ENCODE measurements around the gene CACNB4. TPM values are rescaled to one million over a fixed set of nuclear protein-coding genes. Genes with fewer than 3 reads are reported as not detected.
"Not testable (repeated sequence)": the region's sequence is repeated elsewhere in the genome, so short reads cannot be mapped to it uniquely, and the experiment has no call there.

Gene CACNB4
- total RNA-seq, 1 experiment from 2014 or later = 0.17 TPM

DNA sequence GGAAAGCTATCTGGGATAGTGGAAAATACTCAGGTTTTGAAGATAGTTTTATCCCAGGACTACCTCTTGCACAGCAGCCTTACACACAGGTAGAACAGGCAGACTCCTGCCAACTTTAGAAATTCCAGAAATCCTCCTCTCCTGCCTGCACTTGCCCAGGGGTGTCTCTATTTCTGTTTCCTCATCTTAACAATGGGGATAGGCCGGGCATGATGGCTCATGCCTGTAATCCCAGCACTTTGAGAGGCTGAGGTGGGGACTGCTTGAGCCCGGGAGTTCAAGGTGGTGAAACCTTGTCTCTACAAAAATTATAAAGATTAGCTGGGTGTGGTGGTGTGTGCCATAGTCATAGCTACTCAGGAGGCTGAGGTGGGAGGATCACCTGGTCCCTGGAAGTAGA lies 153.7 kb downstream of the CACNB4 start:
- DNase-seq (ENCODE audit: low read depth) = no peak

DNA sequence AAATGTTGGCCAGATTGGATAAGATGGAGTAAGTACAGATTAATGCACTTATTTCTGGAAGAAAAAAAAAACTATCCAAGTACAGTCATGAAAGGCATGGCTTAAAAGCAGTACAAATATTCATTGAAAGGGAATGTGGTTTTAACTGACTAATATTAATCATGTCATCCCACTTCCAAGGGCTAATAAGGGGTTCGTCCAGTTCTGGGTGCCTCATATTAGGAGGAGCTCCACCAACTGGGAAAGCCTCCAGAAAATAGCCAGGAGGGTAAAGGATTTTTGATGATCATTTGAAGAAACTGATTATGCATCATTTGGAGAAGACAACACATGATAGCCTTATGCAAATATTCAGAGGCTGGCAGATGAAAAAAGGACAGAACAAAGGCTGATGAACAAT lies 155.4 kb downstream of the CACNB4 start:
- no peak for DNase-seq (ENCODE audit: low read depth)

DNA sequence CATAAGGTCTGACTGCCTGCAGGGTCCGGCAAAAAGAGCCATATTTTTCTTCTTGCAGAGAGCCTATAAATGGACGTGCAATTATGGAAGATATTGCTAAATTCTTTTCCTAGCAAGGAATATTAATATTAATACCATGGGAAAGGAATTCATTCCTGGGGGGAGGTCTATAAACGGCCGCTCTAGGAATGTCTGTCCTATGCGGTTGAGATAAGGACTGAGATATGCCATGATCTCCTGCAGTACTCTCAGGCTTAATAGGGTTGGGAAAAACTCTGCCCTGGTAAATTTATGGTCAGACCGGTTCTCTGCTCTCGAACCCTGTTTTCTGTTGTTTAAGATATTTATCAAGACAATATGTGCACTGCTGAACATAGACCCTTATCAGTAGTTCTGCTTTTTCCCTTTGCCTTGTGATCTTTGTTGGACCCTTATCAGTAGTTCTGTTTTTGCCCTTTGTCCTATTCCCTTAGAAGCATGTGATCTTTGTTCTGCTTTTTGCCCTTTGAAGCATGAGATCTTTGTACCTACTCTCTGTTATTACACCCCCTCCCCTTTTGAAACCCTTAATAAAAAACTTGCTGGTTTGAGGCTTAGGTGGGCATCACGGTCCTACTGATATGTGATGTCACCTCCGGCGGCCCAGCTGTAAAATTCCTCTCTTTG lies 156.2 kb downstream of the CACNB4 start:
- not testable (repeated sequence) for DNase-seq (ENCODE audit: low read depth)

DNA sequence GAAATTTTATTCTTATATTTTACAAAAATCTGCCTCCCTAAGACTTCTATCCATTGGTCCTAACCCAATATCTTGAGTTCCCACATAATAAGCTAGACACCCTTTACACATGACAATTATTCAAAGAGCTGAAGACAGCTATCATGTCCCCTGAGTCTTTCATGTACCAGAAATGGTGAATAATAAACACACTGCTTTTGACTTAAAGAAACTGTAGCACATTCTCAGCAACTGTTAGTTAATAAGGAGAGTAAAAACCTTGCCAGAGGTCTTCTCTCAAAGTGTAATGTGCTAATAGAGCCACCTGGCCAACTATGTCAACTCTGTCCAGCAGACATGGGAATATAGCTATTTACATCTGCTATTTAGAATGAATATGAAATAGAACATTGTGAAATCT lies 160.9 kb downstream of the CACNB4 start:
- no peak for DNase-seq (ENCODE audit: low read depth)

DNA sequence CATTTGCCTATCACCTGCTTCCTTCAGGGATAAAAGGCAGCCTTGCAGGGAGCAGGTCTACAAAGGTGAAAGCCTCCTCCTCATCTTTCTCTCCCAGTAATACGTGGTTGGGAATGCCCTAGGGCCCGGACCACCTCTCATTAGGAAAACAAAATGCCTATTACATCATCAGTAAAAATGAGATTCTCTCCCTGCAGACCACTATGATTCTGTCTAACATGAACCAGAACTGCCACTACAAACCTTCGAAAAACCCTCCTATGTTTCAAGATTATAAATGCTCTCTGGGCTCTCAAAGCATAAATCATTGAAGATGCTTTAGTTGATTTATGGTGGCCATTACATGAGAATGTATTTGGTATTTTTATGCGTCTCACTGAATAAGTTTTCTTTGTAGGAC lies 162.2 kb downstream of the CACNB4 start:
- no peak for DNase-seq (ENCODE audit: low read depth)

DNA sequence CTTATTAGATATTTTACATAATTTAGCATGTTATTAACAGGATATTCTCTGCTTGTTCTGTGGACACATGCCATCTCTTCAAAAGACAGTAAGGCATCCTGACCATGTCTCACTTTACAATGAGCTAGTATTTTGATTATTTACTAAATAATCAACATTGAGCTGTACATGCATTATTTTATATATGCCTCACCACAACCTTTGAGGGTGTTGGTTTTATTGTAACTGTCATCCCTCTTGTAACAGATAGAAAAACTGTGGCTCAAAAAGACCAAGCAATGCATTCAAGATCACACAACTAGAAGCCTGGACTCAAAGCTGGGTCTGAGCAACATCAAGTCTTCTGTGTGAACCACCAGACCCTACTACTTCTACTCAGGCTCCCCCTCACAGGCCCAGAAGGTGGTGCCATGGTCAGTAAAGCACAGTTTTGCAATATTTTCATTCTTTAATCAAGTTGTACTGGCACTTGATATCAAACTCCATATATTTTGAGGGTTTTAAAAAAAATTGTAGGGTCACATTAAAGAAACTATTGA lies 165.5 kb downstream of the CACNB4 start:
- DNase-seq (ENCODE audit: low read depth) = no peak

GRCh38 chr2:151931756-151932155 lies 167.1 kb downstream of the CACNB4 start:
- DNase-seq (ENCODE audit: low read depth) = no peak

DNA sequence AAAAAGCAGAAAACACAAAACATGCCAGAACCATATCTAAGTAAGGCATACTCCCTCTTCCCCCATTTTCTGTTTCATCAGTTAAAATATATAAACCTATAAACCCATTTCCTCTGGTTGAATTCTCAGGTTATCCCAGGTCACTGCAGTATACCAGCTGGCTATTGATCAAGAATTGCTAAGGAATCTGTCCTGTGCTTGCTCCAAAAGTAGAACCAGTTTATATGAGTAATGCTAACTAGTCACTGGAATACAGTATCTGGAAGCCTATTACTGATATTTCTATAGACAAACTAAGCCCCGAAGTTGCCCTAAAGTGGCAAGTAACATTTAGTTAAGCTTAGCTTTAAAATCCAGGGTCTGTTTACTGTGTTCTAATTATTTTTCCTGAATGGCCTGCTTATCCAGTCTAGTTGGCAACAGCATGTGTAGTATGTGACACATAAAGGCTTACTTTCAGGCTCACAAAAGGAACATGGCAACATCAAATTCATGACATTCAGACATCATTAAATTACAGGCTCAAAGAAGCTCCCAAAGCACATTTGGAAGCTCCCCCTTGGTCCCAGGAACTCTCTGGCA lies 167.7 kb downstream of the CACNB4 start:
- no peak for DNase-seq (ENCODE audit: low read depth)

- no peak for DNase-seq (ENCODE audit: low read depth)
Measured at GRCh38 chr2:151930042-151930441, 168.8 kb downstream of the CACNB4 start.

GRCh38 chr2:151928380-151928779 lies 170.5 kb downstream of the CACNB4 start:
- DNase-seq (ENCODE audit: low read depth) = no peak

DNA sequence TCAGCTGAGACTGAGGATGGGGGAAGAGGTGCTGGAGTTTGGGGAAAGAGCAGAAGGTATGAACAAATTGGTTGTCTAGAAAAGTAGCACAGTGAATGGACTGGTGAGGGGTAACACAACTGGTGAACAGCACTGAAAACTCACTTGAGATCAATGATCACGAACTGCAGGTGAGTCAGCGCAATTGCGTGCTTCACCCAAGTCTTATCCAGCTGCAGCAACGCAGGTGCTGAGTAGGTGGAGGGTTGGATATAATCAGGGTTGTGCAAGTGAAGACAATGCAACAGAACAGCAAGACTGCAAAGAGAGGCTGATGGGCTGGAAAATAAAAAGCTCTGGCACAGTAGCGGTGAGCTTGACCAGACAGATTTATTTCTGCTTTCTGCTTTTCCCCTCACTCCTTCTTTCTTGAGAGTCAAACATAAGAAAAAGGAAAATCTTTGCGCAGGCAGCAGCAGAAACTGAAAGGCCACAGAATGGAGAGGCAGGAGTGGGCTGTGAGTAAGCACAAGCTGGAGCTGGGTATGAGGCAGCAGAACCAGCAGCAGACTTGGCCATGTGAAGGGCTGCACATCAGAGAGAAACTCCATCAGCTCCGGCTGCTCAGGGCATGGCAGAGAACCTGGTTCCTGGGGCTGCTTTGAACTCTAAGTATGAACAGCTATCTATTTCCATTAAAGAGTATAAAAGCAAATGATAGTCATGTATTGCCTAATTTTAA lies 171.2 kb downstream of the CACNB4 start:
- no peak for DNase-seq (ENCODE audit: low read depth)

GRCh38 chr2:151922845-151923666 lies 175.8 kb downstream of the CACNB4 start:
- peak; percentile 12 for DNase-seq (ENCODE audit: low read depth)

GRCh38 chr2:151919786-151920185 lies 179.1 kb downstream of the CACNB4 start:
- no peak for DNase-seq (ENCODE audit: low read depth)

DNA sequence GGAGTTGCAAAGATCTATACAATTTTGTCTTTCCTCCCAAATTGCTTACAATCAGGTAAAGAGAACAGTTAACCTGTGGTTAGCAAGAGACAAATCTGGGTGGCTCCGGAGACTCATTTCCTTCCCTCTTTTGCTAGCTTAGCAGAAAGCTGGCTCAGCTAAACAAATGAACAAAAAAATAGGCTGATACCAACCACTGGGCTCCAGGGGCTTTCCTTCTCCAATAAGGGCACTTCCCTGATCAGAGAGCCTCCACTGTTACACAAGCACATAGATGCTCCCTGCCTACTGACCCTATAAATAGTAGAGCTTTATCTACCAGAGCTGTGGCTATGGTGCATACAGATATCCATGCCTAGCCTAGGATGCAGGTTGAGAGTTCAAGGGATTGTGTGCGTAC lies 180.5 kb downstream of the CACNB4 start:
- no peak for DNase-seq (ENCODE audit: low read depth)

DNA sequence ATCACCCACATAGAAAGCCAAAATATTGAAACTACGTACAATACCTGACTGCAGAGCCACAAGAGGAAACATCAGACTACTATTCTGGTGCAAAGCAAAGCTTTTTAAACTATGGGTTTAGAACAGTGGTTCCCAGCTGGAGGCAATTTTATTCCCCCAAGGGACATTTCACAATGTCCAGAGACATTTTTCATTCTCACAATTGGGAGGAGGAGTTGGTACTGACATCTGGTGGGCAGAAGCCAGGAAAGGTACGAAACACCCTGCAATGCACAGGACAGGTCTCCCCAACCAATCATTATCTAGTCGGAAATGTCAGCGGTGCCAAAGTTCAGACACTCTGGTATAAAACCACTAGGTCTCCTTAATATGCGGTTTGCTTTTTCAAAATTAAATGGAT lies 182.2 kb downstream of the CACNB4 start:
- DNase-seq (ENCODE audit: low read depth) = no peak

- not testable (repeated sequence) for DNase-seq (ENCODE audit: low read depth)
Measured at GRCh38 chr2:151915629-151916025, 183.2 kb downstream of the CACNB4 start.

GRCh38 chr2:151914989-151915628 lies 183.7 kb downstream of the CACNB4 start:
- no peak for DNase-seq (ENCODE audit: low read depth)

DNA sequence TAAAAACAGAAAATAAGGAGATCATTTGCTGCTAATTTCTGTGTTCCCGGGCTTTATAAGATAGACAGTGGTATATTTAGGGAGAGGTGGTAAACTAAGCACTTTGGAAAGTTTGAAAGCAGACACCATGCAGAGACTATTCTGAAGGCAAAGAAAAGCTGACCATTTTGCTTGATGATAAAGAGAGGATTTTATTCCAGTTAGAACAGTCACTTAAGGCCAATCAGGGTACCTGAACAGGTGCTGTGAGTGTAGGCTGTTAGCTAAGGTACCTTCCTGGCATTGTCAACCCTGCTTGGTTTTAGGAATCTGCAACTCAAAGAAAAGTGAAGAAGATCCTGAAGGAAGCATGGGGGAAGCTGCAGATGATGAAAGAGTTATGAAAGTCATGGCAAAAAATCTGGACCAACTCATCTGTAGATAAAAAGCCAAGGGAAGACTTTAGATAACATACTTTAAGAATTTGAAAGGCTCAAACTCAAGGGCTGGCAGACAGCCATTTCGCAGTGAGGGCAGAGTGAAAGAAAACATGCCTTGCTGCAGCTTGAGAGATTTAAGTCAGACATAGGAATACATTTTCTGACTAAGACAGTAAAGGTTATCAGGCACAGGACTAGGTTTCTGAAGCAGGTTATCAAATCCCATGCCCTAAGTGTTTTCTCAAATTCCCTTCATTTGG lies 190.5 kb downstream of the CACNB4 start:
- DNase-seq (ENCODE audit: low read depth) = no peak

- no peak for DNase-seq (ENCODE audit: low read depth)
Measured at GRCh38 chr2:151907286-151908203, 191.3 kb downstream of the CACNB4 start.

GRCh38 chr2:151906633-151906998 lies 192.2 kb downstream of the CACNB4 start:
- DNase-seq (ENCODE audit: low read depth) = no peak
